Breast epithelium (tissue), 4 donors: Measurements from ENCODE around the gene ZNF438. TPM values are rescaled to one million over a fixed set of nuclear protein-coding genes. Genes with fewer than 3 reads are reported as not detected.
A peak's percentile ranks its signal among the peaks of the same experiment; 100 is the strongest.

ENCODE experiments used
- DNase-seq, 2 donors: peaks; one replicate each; pipeline ENCODE4 v3.0.0-alpha.2; 2019; ENCODE audit warnings: low spot score in 2 of 2
- H3K27ac ChIP-seq, 2 donors: fragments of 200-600 bp; sonication (generic) in 1 of 2; one replicate each; pipeline ENCODE4 v1.5.1; 2016 to 2019; ENCODE audit warnings: mild to moderate bottlenecking in 1 of 2
- H3K27me3 ChIP-seq, 2 donors: fragments of 200-600 bp; sonication (generic) in 1 of 2; one replicate each; pipeline versions ENCODE4 v1.5.1 to v1.6.0; 2017 to 2019; ENCODE audit warnings: control low read depth in 1 of 2, mild to moderate bottlenecking in 1 of 2
- H3K36me3 ChIP-seq: fragments of 200-600 bp; one replicate; pipeline ENCODE4 v1.5.1; 2019
- H3K4me1 ChIP-seq, 2 donors: fragments of 200-600 bp; sonication (generic); one replicate each; pipeline ENCODE4 v1.5.1; 2016 to 2019; ENCODE audit warnings: control low read depth in 1 of 2
- H3K4me3 ChIP-seq, 3 donors: fragments of 200-600 bp; sonication (generic); 1 replicate in 2 of 3; 2 replicates in 1 of 3; pipeline ENCODE4 v1.5.1; 2016 to 2019; ENCODE audit warnings: mild to moderate bottlenecking in 3 of 3, moderate library complexity in 2 of 3
- H3K9me3 ChIP-seq, 2 donors: fragments of 200-600 bp; sonication (generic) in 1 of 2; one replicate each; pipeline ENCODE4 v1.5.1; 2016 to 2019; ENCODE audit warnings: control low read depth in 1 of 2
- CTCF ChIP-seq, 3 donors: fragments of 450-650 bp; IDR thresholded peaks; one replicate each; pipeline ENCODE4 v1.5.1; 2016 to 2017; ENCODE audit warnings: antibody characterized with exemption in 3 of 3, mild to moderate bottlenecking in 3 of 3, moderate library complexity in 3 of 3
- POLR2A ChIP-seq: fragments of 450-650 bp; IDR thresholded peaks from one replicate; pipeline ENCODE4 v1.6.1; 2016; ENCODE audit warnings: antibody characterized with exemption, mild to moderate bottlenecking, moderate library complexity
- POLR2AphosphoS5 ChIP-seq, 3 donors: sonication (generic); formaldehyde crosslinking; IDR thresholded peaks; one replicate each; pipeline ENCODE4 v1.6.1; 2017; ENCODE audit warnings: antibody characterized with exemption in 3 of 3
- intact Hi-C: fragments of 100-400 bp; cut with DNase I; formaldehyde crosslinking; loops from one replicate; pipeline ENCODE4 v1.15.1; 2023; ENCODE audit warnings: low total_unique reads
- total RNA-seq, 3 donors: library from RNA; depleted of rRNA; stranded (reverse); fragments of >200 nt; gene quantifications; one replicate each; pipeline ENCODE4 v1.1.0, GENCODE V29; 2016

The ZNF438 gene
- total RNA-seq, 3 donors from 2014 or later: 8.8 to 34.6 (median 10.0) TPM

DNA sequence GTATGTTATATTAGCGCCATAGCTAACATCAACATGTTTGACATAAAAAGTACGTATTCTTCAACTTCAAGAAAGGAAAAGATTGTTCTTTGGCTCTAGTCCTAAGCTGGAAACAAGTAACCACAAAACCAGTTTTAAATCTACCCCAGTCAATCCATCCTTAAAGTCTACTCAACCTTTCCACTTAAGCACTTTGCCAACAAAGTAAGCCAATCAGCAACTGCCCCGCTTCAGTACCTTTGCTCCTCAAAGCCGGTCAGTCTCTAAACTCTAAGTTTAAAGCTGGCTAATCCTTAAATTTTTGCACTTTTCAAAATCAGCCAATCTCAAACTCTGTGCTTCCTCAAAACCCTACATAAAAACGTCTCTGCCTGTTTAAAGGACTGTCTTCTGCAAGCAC lies 8.1 kb downstream of the ZNF438 start:
- TF ChIP-seq POLR2A (no peak), CTCF (IDR thresholded peaks at IDR 0.05) (no peak), POLR2AphosphoS5 (IDR thresholded peaks at IDR 0.05) (no peak)

DNA sequence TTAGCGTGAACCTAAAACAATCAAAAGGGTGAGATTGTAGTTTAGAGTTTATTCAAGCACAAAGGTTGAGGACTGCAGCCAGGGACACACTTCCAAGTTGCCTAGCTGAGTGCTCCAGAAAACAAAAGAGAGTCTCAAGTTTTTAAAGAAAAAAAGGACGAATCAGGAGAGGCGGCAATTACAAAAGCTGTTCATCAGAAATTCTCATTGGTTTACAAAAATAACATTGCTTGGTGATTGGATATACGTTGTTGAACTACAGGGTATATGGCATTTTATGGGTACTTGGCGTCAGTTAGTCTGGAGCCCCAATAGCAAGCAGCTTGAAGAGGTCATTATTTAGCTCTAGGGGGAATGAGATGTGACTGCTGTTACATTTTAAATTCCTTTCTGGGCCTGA lies 11.5 kb downstream of the ZNF438 start:
- intact Hi-C loops: no loop called here
- no peak for DNase-seq

More for the DNA sequence above, 8.1 kb downstream of the ZNF438 start:
- Histone ChIP-seq H3K4me1 (no peaks in the 10 kb centered on the region), H3K27ac (no peak overlapping the region), H3K9me3 (no peaks in the 10 kb centered on the region), H3K4me3 (no peak overlapping the region), H3K36me3 (no peaks in the 10 kb centered on the region), H3K27me3 (no peaks in the 10 kb centered on the region)
- intact Hi-C loops: no loop called here
- no peak for DNase-seq

GRCh38 chr10:31018962-31019361 lies 12.7 kb downstream of the ZNF438 start:
- Histone ChIP-seq H3K9me3 (no peaks in the 10 kb centered on the region), H3K27ac (peak overlapping the region in 1 of 2 donors; percentile 15), H3K4me3 (no peak overlapping the region), H3K4me1 (no peaks in the 10 kb centered on the region), H3K36me3 (no peaks in the 10 kb centered on the region), H3K27me3 (no peaks in the 10 kb centered on the region)
- DNase-seq: no peak
- TF ChIP-seq POLR2A: no peak
- no peak for TF ChIP-seq CTCF (IDR thresholded peaks at IDR 0.05)
- no peak for TF ChIP-seq POLR2AphosphoS5 (IDR thresholded peaks at IDR 0.05)
- intact Hi-C loops: no loop called here

More for the DNA sequence above, 11.5 kb downstream of the ZNF438 start:
- H3K27ac ChIP-seq: no peak overlapping the region
- H3K9me3 ChIP-seq: no peaks in the 10 kb centered on the region
- no peaks in the 10 kb centered on the region for H3K4me1 ChIP-seq
- no peaks in the 10 kb centered on the region for H3K36me3 ChIP-seq
- no peaks in the 10 kb centered on the region for H3K27me3 ChIP-seq
- TF ChIP-seq POLR2AphosphoS5 (IDR thresholded peaks at IDR 0.05): no peak
- TF ChIP-seq CTCF (IDR thresholded peaks at IDR 0.05): no peak
- no peak for TF ChIP-seq POLR2A
- H3K4me3 ChIP-seq: no peak overlapping the region

- Histone ChIP-seq H3K36me3 (no peaks in the 10 kb centered on the region), H3K9me3 (no peaks in the 10 kb centered on the region), H3K4me1 (no peaks in the 10 kb centered on the region), H3K4me3 (no peak overlapping the region), H3K27me3 (no peaks in the 10 kb centered on the region), H3K27ac (no peak overlapping the region)
- intact Hi-C loops: no loop called here
- DNase-seq: no peak
- TF ChIP-seq CTCF (IDR thresholded peaks at IDR 0.05) (no peak), POLR2A (no peak), POLR2AphosphoS5 (IDR thresholded peaks at IDR 0.05) (no peak)
Measured at GRCh38 chr10:31018356-31018750, 13.3 kb downstream of the ZNF438 start.

DNA sequence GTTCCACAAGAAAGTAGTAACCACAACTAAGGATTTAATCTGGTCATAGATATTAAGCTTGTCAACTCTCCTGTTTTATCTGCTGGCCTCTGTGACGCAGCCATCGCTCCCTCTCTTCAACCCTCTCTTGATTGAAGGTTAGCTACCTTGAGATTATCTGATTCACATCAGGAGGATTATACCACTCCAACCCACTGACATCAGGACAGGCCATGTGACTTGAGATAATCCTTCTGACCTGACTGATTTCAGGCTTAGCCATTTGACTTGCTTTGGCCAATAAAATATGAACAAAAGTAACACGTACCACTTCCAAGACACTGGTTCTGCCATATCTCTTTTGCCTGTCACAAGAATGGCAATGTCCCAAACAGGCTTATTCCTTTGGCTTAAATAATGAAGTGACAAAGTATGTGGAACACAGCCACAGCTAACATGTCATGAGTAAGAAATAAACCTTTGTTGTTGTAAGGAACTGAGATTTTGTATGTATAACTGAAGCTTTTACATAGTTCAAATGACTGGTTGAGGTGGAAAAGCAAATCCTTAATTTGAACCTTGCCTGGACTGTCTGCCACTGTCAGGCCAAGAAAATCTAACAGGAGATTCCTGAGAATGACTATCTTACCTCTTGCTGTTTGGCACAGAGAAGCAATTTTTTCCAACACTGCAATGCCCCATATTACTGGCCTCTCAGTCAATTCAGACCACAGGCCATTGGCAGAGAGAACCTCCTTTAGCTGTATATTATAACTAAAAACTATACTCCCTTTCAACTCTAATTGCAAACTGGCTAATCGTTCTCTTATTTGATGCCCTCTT lies 13.9 kb downstream of the ZNF438 start:
- H3K27ac ChIP-seq: no peak overlapping the region
- H3K4me3 ChIP-seq: no peak overlapping the region
- no peaks in the 10 kb centered on the region for H3K27me3 ChIP-seq
- H3K9me3 ChIP-seq: no peaks in the 10 kb centered on the region
- no peak for DNase-seq
- intact Hi-C loops: no loop called here
- H3K36me3 ChIP-seq: no peaks in the 10 kb centered on the region
- TF ChIP-seq POLR2AphosphoS5 (IDR thresholded peaks at IDR 0.05) (peak in 1 of 3 donors; percentile 49), POLR2A (no peak)
- H3K4me1 ChIP-seq: no peaks in the 10 kb centered on the region
